Measurements from ENCODE around the gene TNRC6B. TPM values are rescaled to one million over a fixed set of nuclear protein-coding genes. Genes with fewer than 3 reads are reported as not detected.

The TNRC6B gene
- total RNA-seq, 1 experiment from 2014 or later, result 58.1 TPM

DNA sequence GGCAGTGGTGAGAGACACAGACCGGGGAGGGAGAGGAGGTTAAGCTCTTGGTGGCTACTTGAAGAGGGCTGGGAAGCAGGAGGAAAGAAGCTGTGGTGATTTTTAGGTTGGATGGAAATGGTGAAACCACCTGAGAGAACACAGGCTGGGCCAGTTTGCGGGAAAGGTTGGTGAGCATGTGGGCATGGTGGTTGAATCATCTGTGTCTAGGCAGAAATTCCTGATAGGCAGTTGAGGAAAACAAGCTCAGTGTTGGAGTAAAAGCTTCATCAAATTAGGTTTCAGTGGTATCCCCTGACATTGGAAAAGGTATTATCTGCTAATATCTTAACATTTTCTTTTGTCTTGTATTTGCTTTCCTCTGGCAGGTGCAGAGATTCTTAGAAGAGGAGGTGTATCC lies 188.3 kb downstream of the TNRC6B start:
- H3K4me1 ChIP-seq (ENCODE audit: insufficient read depth, low read length), result no peaks in the 10 kb centered on the region
- H3K36me3 Mint-ChIP-seq (ENCODE audit: insufficient read depth in 1 of 3, low read depth in 3 of 3), result peaks cover 63 to 87% (median 85%) of the 10 kb centered on the region in 3 experiments; a peak in 6 of 7 replicates
- no peak overlapping the region for H3K56ac ChIP-seq (ENCODE audit: insufficient read length, low read depth, low read length)
- H3K4me2 ChIP-seq (ENCODE audit: insufficient read depth, insufficient read length, low read length), result no peak overlapping the region
- H2AFZ ChIP-seq (ENCODE audit: low read length), result no peak overlapping the region
- H2BK20ac ChIP-seq (ENCODE audit: low read depth, low read length, poor library complexity, severe bottlenecking), result no peak overlapping the region
- H2BK5ac ChIP-seq (ENCODE audit: insufficient read length, low read length), result no peak overlapping the region
- H3K23me2 ChIP-seq (ENCODE audit: insufficient read length, low read depth, low read length, poor library complexity, severe bottlenecking), result peaks cover 2% of the 10 kb centered on the region
- no peak overlapping the region for H3K23ac ChIP-seq (ENCODE audit: insufficient read length, low read depth, low read length)
- no peak overlapping the region for H4K5ac ChIP-seq (ENCODE audit: insufficient read length, low read depth, low read length)
- no peak for DNase-seq
- no peak overlapping the region for H3K27ac ChIP-seq (ENCODE audit: insufficient read length, low read depth, low read length)
- H4K8ac ChIP-seq (replicated peaks; ENCODE audit: insufficient read length, low read depth, low read length), result no peak overlapping the region
- H3K27me3 ChIP-seq (ENCODE audit: insufficient read depth, low read length), result no peaks in the 10 kb centered on the region
- H4K91ac ChIP-seq (ENCODE audit: insufficient read length, low read depth, low read length), result no peak overlapping the region
- H3K9ac ChIP-seq (ENCODE audit: extremely low read depth, insufficient read length, low read length), result no peak overlapping the region
- TF ChIP-seq, protein P1, sequence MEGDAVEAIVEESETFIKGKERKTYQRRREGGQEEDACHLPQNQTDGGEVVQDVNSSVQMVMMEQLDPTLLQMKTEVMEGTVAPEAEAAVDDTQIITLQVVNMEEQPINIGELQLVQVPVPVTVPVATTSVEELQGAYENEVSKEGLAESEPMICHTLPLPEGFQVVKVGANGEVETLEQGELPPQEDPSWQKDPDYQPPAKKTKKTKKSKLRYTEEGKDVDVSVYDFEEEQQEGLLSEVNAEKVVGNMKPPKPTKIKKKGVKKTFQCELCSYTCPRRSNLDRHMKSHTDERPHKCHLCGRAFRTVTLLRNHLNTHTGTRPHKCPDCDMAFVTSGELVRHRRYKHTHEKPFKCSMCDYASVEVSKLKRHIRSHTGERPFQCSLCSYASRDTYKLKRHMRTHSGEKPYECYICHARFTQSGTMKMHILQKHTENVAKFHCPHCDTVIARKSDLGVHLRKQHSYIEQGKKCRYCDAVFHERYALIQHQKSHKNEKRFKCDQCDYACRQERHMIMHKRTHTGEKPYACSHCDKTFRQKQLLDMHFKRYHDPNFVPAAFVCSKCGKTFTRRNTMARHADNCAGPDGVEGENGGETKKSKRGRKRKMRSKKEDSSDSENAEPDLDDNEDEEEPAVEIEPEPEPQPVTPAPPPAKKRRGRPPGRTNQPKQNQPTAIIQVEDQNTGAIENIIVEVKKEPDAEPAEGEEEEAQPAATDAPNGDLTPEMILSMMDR (conservative IDR thresholded peaks at IDR 0.05), result no peak
- H3T11ph ChIP-seq (ENCODE audit: low read length), result no peak overlapping the region
- no peak overlapping the region for H3K18ac ChIP-seq (ENCODE audit: insufficient read length, low read depth, low read length)
- no peaks in the 10 kb centered on the region for H3K9me3 ChIP-seq (ENCODE audit: control insufficient read depth, low read depth, low read length)
- H2BK120ac ChIP-seq (ENCODE audit: low read depth, low read length, poor library complexity, severe bottlenecking), result no peak overlapping the region
- H3K4ac ChIP-seq (ENCODE audit: low read depth, low read length), result no peak overlapping the region
- H2BK12ac ChIP-seq (ENCODE audit: insufficient read length, low read depth, low read length), result no peak overlapping the region
- WGBS (ENCODE audit: extremely low coverage, insufficient read length, low lambda C conversion rate), result no CpG with 5 or more reads among the region's 2 CpGs
- H3K27me3 Mint-ChIP-seq (ENCODE audit: low read depth), result no peaks in the 10 kb centered on the region; the same call in 1 of the 2 replicates
- no peaks in the 10 kb centered on the region for H3K79me2 ChIP-seq (ENCODE audit: insufficient read depth, low read length)
- H3K79me1 ChIP-seq (ENCODE audit: insufficient read depth, low read depth, low read length, poor library complexity, severe bottlenecking), result no peaks in the 10 kb centered on the region
- no peaks in the 10 kb centered on the region for H3K9me3 Mint-ChIP-seq
- no peak overlapping the region for H2AK5ac ChIP-seq (ENCODE audit: insufficient read length, low read length)
- no peak overlapping the region for H2BK15ac ChIP-seq (ENCODE audit: low read depth, low read length)
- no peaks in the 10 kb centered on the region for H4K20me1 ChIP-seq (ENCODE audit: control insufficient read depth, insufficient read depth, insufficient read length)
- no peak overlapping the region for H3K4me3 Mint-ChIP-seq
- peaks cover 0 to 2% of the 10 kb centered on the region in 2 experiments; a peak in 3 of 4 replicates for H3K4me1 Mint-ChIP-seq
- H3K27ac Mint-ChIP-seq, result peak overlapping the region in 1 of 3 experiments; percentile 4; a peak in 1 of 7 replicates
- H3K14ac ChIP-seq (ENCODE audit: insufficient read depth, low read length), result no peak overlapping the region

Data from H9 (cell line).